ELR (cell line): ENCODE measurements around the gene RAX2.

ENCODE experiments used
- DNase-seq: peaks from one replicate; pipeline ENCODE4 v3.0.0-alpha.2; 2015; ENCODE audit warnings: low read depth

RAX2 gene

DNA sequence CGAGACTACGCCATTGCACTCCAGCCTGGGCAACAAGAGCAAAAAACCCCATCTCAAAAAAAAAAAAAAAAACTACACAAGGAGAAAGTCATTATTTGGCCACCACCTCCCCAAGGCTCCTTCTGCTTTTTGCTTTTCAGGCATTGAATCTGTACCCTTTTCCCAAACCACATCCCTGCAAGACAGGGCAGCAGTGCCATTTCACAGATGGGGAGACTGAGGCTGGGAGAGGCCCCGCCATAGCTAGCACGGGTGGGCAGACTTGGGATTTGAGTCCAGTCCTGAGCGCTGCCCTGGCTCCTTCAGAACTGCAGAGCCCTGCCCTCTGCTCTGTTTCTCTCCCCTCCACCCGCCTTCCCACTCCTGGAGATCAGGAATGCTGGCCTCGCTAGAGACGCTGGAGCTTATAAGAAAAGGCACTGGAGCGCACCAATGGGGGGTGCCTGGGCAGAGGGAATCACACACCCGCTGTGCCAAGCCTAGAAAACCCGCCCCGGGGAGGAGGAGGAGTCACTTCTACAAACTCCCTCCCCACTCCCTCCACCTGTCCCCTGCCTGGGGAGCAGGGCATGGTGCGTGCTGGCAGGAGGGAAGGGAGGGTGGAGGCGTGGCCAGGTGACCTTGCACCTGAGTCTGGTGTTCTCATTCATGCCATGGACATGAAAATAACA lies 46.3 kb downstream of the RAX2 start:
- DNase-seq, result peak; percentile 30

DNA sequence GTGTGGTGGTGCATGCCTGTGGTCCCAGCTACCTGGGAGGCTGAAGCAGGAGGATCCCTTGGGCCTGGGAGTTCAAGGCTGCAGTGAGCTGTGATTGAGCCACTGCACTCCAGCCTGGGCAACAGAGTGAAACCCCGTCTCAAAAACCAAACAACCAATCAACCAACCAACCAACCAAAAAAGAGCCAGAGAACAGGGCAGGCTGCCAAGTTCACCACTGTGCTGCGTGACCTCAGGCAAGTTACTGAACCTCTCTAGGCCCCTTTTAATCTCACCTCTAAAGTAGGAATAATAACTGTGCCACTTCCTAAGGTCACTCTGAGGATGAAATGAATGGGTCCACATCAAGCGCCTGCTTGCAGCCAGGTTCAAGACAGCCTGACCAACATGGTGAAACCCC lies 46.9 kb downstream of the RAX2 start:
- no peak for DNase-seq

DNA sequence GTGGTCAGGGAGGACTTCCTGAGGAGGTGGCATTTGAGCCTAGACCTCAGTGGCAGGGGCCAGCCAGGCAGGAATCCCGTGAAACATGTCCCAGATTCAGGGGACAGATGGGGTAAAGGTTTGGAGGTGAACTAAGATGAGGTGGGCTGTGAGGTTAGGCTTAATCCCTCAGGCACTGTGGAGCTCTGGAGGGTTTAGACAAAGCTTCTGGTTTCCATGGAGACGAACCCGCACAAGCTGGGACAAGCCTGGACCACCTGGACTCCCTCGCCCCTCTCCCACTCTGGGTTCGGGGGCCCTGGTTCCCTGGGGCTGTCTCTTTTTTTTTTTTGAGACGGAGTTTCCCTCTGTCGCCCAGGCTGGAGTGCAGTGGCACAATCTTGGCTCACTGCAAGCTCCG lies 48.1 kb downstream of the RAX2 start:
- no peak for DNase-seq

DNA sequence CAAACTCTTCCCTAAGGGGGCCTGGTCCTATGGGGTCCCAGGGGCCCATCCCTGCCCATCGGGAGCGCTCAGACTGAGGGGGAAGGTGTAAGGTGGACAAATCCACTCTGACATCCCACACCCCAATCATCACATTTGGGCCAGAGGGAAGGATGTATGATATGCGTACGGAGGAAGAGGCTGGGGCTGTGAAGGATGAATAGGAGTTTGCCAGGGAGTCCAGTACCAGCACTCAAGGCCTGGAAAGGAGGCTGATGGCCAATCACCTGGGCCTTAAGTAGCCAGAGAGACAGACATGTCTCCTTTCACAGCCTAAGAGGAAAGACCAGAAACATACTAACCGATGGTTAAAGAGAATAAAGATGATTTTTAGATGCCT lies 48.9 kb downstream of the RAX2 start:
- DNase-seq, result no peak

DNA sequence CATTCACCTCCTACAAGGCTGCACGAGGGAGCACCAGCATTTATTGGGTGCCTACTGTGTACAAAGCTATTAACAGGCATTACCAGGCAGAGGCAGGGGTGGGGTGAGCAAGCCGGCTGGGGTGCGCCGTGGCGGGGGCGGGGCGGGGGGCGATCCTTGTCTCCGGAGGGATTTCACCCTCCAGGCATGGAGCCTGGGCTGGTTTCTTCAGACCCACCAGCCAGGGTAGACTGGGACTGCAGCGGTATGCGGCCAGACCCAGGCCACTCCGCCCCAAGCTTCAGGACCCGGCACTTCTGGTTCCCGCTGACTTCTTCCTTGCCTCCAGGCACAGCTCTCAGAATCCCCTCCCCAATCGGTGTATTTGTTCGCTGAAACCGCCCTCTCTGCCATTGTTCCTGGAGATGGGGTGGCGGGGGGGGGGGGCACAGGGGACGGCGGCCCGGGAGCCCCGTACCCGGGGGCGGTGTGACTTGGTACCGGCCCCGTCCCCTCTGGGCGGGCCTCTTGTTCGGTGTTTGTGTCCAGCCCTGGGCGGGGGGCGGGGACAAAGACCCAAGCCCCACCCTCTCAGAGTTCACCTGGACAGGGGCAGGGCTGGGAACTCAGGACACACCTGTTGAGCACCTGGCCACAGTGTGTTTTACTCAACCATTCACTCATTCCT lies 49.5 kb downstream of the RAX2 start:
- no peak for DNase-seq

DNA sequence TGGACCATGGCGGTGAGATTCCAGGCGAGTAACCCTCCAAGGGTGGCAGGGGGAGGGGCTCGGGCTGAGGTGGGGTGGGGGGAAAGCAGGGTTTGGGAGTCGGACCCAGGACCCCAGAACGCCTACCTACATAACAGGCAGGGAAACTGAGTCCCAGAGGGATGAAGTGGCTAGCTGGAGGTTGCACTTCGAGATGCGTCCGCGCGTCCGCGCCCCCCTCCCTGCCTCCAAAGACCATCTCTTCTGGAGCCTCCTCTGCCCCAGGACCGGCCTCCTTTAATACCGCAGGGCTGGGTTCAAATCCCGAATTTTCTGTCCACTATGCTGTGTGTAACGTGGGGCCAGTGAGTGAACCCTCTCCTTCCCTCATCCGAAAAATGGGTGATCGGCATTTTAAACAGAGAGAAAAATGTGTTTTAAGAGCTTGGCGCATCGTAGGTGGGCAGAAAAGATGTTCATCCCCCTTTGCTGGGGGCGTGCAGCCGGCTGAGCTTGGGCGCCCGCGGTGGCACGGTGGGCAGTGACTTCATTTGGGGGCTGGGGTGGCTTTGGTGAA lies 50.1 kb downstream of the RAX2 start:
- DNase-seq, result no peak

DNA sequence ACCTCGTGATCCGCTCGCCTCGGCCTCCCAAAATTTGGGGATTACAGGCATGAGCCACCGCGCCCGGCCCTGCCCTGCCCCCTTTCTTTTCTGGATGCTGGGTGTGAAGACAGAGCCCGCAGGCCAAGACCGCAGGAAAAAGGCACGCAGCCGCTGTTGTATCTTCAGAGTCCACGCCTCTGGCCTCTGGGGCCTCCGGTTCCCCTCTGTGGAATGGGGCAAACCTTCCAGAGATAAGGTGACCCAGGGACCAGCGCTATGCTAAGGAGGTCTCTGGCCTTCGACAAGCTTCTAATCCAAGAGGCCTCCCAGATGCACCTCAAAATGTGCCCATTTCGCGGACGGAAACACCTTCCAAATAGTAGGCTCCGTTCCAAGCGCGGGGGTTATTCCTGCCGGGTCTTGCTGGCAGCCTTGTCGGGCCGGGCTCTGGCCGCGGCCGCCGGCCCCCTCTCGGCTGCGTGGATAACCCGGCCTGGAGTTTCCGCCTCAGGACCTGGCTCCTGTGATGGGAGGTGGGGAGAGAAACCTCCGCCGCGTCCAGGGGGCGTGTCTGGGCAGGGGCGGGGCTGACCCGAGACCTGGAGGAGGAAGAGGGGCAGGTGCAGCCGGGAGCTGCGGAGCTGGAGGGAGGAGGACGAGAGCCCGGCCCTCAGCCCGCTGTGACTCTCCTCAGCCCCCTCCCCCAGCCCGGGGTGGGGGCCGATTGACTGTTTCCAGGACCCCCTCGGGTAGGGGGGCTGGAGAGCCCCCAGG lies 50.7 kb downstream of the RAX2 start:
- peak; percentile 84 for DNase-seq

DNA sequence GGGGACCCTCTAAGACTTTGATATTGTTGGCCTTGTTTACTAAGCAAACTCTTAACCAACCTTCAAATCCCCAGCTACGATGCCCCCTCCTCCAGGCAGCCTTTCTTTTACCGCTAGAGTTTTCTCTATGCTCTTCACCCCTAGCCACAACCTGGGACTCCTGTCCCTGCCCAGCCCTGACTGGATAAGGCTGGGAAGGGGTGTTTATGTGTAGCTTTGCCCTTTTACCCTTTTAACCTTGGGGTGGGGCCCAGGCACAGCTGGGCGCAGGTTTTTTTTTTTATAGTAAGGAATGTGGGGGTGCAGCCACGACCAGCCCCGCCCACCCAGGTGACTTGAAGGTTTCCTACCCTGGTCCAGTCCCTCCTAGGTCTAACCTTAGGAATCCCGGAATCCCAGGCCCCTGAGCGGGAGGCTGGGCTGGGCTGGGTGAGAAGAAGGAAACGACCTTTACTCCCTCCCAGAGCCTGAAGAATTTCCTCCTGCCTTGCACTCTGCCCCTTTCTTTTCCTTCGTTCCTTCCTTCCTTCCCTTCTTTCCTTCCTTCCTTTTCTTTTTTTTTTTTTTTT lies 51.6 kb downstream of the RAX2 start:
- no peak for DNase-seq

DNA sequence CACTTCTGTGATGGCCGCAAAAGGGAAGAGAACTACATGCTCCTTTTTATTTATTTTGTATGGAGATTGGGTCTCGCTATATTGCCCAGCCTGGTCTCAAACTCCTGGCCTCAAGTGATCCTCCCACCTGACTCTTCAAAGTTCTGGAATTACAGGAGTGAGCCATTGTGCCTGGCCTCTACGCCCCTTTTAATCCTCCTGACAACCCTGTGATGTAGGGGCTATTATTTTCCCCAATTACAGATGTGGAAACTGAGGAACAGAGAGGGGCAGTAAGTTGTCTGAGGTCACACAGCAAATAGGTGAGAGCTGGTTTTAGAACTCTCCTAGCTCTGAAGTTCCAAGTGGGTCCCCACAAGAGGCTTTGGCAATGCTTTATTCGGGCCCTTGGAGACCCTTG lies 52.2 kb downstream of the RAX2 start:
- DNase-seq, result no peak
